Sigmoid colon (tissue), 4 donors: Measurements from ENCODE around the gene LMBR1L.
"Not testable (repeated sequence)": the region's sequence is repeated elsewhere in the genome, so short reads cannot be mapped to it uniquely, and the experiment has no call there.

ENCODE experiments used
- EP300 ChIP-seq, 4 donors: sonication (generic); formaldehyde crosslinking; IDR thresholded peaks; one replicate each; pipeline ENCODE4 v1.6.1; 2017; ENCODE audit warnings: antibody characterized with exemption in 4 of 4
- POLR2AphosphoS5 ChIP-seq, 4 donors: sonication (generic); formaldehyde crosslinking; IDR thresholded peaks; one replicate each; pipeline ENCODE4 v1.6.1; 2017; ENCODE audit warnings: antibody characterized with exemption in 4 of 4
- TF ChIP-seq, protein P1 (sequence below), 4 experiments: fragments of 450-650 bp in 3 of 4; fragments of 200-600 bp in 1 of 4; IDR thresholded peaks; one replicate each; pipeline ENCODE4 v1.5.1; 2016 to 2019; ENCODE audit warnings: antibody characterized with exemption in 4 of 4, mild to moderate bottlenecking in 3 of 4, moderate library complexity in 2 of 4

- TF ChIP-seq, protein P1, sequence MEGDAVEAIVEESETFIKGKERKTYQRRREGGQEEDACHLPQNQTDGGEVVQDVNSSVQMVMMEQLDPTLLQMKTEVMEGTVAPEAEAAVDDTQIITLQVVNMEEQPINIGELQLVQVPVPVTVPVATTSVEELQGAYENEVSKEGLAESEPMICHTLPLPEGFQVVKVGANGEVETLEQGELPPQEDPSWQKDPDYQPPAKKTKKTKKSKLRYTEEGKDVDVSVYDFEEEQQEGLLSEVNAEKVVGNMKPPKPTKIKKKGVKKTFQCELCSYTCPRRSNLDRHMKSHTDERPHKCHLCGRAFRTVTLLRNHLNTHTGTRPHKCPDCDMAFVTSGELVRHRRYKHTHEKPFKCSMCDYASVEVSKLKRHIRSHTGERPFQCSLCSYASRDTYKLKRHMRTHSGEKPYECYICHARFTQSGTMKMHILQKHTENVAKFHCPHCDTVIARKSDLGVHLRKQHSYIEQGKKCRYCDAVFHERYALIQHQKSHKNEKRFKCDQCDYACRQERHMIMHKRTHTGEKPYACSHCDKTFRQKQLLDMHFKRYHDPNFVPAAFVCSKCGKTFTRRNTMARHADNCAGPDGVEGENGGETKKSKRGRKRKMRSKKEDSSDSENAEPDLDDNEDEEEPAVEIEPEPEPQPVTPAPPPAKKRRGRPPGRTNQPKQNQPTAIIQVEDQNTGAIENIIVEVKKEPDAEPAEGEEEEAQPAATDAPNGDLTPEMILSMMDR (IDR thresholded peaks at IDR 0.05), result not testable (repeated sequence)
- not testable (repeated sequence) for TF ChIP-seq EP300, POLR2AphosphoS5 (IDR thresholded peaks at IDR 0.05)
Measured at GRCh38 chr12:49127971-49128370, 17.3 kb upstream of the LMBR1L start.
